Ovary (tissue), 9 donors: ENCODE data around the gene PMEPA1. TPM values are rescaled to one million over a fixed set of nuclear protein-coding genes. Genes with fewer than 3 reads are reported as not detected.

Experiments
- DNase-seq, 5 donors: peaks; one replicate each; pipeline ENCODE4 v3.0.0-alpha.2; 2019 to 2020
- H3K27ac ChIP-seq, 2 donors: fragments of 200-600 bp; one replicate each; pipeline versions ENCODE4 v1.5.1 to v1.8.0; 2019 to 2022
- H3K27me3 ChIP-seq: fragments of 200-600 bp; one replicate; pipeline ENCODE4 v1.8.0; 2022
- H3K36me3 ChIP-seq: fragments of 200-600 bp; sonication (generic); one replicate; pipeline ENCODE4 v1.5.1; 2019
- H3K4me1 ChIP-seq: one replicate; pipeline ENCODE4 v1.8.1; 2013; ENCODE audit warnings: mild to moderate bottlenecking, moderate library complexity; ENCODE audit not compliant: insufficient read depth
- H3K4me3 ChIP-seq: fragments of 200-600 bp; sonication (generic); one replicate; pipeline ENCODE4 v1.5.1; 2017
- H3K9me3 ChIP-seq, 2 donors: fragments of 200-600 bp in 1 of 2; sonication (generic) in 1 of 2; one replicate each; pipeline versions ENCODE4 v1.5.1 to v1.8.1; 2013 to 2019; ENCODE audit warnings: mild to moderate bottlenecking in 1 of 2, moderate library complexity in 1 of 2
- EP300 ChIP-seq: sonication (generic); formaldehyde crosslinking; IDR thresholded peaks from one replicate; pipeline ENCODE4 v1.6.1; 2017; ENCODE audit warnings: antibody characterized with exemption
- POLR2A ChIP-seq: fragments of 450-650 bp; IDR thresholded peaks from one replicate; pipeline ENCODE4 v1.6.1; 2017; ENCODE audit warnings: antibody characterized with exemption, mild to moderate bottlenecking, moderate library complexity
- WGBS, 3 donors: extraction: QIAGEN DNeasy Blood & Tissue Kit in 1 of 3; methylation state at CpG; one replicate each; pipeline versions ENCODE4 v1.1.5 to v1.1.7; 2013 to 2017; 5-methylcytosine and 5-hydroxymethylcytosine counted together
- intact Hi-C, 4 donors: fragments of 100-400 bp; cut with DNase I; formaldehyde crosslinking; loops; one replicate each; pipeline versions ENCODE4 v1.11.0 to v1.15.1; 2022 to 2023
- polyA plus RNA-seq, 2 donors: library from polyadenylated mRNA; stranded (reverse); fragments of 200-250 nt in 1 of 2; fragments of 350-450 nt in 1 of 2; fragmentation: Illumina TruSeq in 1 of 2; extraction: RNeasy Lipid Tissue Mini Kit (QIAGEN cat#74804) in 1 of 2; gene quantifications; one replicate each; pipeline ENCODE4 v1.2.3, GENCODE V29; 2013 to 2014
- total RNA-seq, 7 donors: library from RNA; depleted of rRNA in 2 of 7; stranded (reverse); fragments of >200 nt in 2 of 7; fragmentation: NEBNext Ultra II Directional in 3 of 7; extraction: Animal tissue kit (Norgen Biotek cat#: 25700) in 3 of 7; gene quantifications; one replicate each; pipeline versions ENCODE4 v1.1.0 to v1.2.4, GENCODE V29; 2016 to 2023
- TF ChIP-seq, protein P1 (sequence below), 3 donors: fragments of 450-650 bp in 2 of 3; fragments of 200-600 bp in 1 of 3; IDR thresholded peaks; one replicate each; pipeline versions ENCODE4 v1.5.1 to v1.8.0; 2016 to 2022; ENCODE audit warnings: antibody characterized with exemption in 3 of 3, mild to moderate bottlenecking in 1 of 3
- donor health status: DM: no; HTN: no; CAD: no; lungs with moderate emphysema.
- donor health status: DM: no; HTN: no; CAD: no.
- donor health status: Bipolar disorder and iron deficiency.
- donor health status: DM: yes; HTN: yes; CAD: no.
- donor health status: DM: no; HTN: no; CAD: no.
- donor health status: DM: yes; HTN: yes; CAD: no.

The PMEPA1 gene
- total and polyA plus RNA-seq, 9 donors, result 2.7 to 73.4 (median 17.6) TPM

DNA sequence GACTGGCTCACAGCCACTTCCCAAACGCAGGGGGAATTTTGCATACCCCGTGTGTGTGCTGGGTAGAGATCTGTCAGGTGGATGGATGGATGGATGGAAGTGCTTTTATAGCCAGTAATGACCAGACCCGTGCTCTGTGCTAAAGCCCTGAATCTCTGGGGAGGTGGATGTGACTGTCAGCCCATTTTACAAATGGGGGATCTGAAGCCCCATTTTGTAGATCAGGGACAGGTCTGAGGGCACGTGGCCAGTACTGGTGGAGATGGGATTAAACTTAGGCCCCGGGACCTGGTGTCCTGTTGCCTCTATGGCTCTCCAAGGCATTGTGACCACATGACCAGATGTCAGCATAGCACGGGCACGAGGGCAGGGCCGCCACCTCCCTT, 51.4 kb downstream of the PMEPA1 start:
- H3K4me3 ChIP-seq, result no peak overlapping the region
- H3K4me1 ChIP-seq, result peaks cover 17% of the 10 kb centered on the region
- no peak overlapping the region for H3K27ac ChIP-seq
- H3K36me3 ChIP-seq, result no peaks in the 10 kb centered on the region
- 72 to 79% (median 79%) methylated on average over 5 to 8 of the region's 8 CpGs for WGBS, 3 donors
- no peaks in the 10 kb centered on the region for H3K9me3 ChIP-seq
- TF ChIP-seq EP300 (no peak), POLR2A (no peak)
- TF ChIP-seq, protein P1, sequence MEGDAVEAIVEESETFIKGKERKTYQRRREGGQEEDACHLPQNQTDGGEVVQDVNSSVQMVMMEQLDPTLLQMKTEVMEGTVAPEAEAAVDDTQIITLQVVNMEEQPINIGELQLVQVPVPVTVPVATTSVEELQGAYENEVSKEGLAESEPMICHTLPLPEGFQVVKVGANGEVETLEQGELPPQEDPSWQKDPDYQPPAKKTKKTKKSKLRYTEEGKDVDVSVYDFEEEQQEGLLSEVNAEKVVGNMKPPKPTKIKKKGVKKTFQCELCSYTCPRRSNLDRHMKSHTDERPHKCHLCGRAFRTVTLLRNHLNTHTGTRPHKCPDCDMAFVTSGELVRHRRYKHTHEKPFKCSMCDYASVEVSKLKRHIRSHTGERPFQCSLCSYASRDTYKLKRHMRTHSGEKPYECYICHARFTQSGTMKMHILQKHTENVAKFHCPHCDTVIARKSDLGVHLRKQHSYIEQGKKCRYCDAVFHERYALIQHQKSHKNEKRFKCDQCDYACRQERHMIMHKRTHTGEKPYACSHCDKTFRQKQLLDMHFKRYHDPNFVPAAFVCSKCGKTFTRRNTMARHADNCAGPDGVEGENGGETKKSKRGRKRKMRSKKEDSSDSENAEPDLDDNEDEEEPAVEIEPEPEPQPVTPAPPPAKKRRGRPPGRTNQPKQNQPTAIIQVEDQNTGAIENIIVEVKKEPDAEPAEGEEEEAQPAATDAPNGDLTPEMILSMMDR (IDR thresholded peaks at IDR 0.05), result no peak
- H3K27me3 ChIP-seq, result no peaks in the 10 kb centered on the region
- peak in 1 of 5 donors; percentile 12 for DNase-seq
- intact Hi-C loops, result loop anchor here in 1 of 4 donors (10.0 kb wide), 1 partner anchor 426 kb away; no protein-coding TSS in a partner anchor

DNA sequence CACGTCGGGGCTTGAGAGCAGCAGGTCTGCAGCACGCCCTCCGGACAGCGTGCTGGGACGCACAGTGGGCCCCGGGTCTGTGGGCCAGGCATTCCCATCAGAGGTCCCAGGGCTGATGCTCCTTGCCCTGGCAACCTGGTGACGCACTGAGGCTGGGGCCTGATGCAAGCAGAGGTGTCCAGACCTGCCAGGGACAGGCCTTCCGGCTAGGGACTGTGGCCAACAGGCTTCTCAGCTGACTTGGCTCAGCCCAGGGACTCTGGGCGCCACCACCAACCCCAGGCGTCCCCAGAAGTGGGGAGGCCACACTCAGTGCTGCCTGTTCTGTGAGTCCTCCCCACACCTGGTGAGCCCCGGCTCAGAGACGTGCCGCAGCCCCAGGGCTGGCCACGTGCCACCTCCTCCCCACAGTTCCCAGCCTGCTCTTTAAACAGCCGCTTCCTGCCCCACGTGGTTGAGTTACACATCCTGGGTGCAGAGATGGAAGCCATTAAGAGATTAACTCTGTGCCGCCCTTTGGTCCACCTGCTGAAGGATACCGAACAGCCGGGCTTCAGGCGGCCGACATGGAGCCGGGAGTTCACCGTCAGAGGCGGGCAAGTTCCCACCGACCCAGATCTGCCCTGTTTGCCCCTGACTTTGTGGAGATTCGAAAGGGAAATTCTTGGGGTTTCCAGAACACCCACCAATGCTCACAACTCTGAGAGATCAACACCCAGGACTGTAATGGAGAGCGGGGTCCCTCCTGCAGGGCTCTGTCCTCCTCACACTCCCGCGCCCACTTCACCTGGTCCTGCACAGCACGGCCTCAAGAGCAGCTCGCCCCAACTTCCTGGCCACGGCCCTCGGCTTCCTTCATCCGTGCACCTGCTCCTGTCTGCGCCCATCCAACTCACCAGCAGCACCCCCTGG, 52.0 kb downstream of the PMEPA1 start:
- intact Hi-C loops, result loop anchor here in 1 of 4 donors (10.0 kb wide), 1 partner anchor 427 kb away; no protein-coding TSS in a partner anchor
- H3K27ac ChIP-seq, result no peak overlapping the region
- H3K4me3 ChIP-seq, result no peak overlapping the region
- H3K36me3 ChIP-seq, result no peaks in the 10 kb centered on the region
- peaks cover 17% of the 10 kb centered on the region for H3K4me1 ChIP-seq
- WGBS, 3 donors, result 79 to 82% (median 80%) methylated on average over 35 to 36 of the region's 36 CpGs
- TF ChIP-seq EP300 (no peak), POLR2A (no peak)
- TF ChIP-seq, protein P1 (IDR thresholded peaks at IDR 0.05), result no peak
- H3K27me3 ChIP-seq, result no peaks in the 10 kb centered on the region
- DNase-seq, result peak in 3 of 5 donors; percentile 13 to 49 (median 21)
- no peaks in the 10 kb centered on the region for H3K9me3 ChIP-seq

DNA sequence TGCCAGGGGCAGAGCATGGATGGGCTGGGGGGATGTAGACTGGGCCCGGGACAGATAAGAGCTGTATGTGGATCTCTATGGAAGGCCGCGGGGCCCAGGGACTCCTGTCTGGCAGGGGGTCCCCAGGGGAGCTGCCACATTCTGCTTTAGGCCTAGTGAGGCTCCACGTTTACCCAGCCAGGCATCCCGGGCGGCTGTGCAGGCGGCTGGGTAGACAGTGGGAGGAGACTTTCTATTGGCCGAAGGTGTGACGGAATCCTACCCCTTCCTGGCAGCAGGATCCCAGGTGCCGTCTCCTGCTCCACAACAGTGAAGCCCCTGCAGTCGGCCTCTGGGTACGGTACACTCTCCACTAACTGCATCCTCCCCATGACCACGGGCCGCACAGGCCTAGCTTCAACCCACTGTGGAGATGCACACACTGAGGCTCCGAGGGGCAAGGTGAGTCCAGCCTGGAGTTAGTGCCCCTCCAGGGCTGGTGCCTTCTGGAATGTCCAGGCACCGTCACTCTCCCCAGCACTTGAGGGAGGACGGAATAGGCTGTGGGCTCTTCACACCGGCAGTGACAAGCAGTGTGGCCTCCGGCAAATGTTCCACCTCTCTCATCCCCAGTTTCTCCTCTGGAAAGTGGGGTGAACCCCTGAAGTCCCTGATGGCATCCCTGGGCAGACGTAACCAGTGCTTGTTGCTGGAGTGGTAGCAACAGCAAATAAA, 52.8 kb downstream of the PMEPA1 start:
- peak in 3 of 5 donors; percentile 5 to 28 (median 20) for DNase-seq
- H3K4me1 ChIP-seq, result peaks cover 14% of the 10 kb centered on the region
- no peak overlapping the region for H3K4me3 ChIP-seq
- intact Hi-C loops, result loop anchor here in 1 of 4 donors (10.0 kb wide), 1 partner anchor 428 kb away; no protein-coding TSS in a partner anchor
- no peak for TF ChIP-seq POLR2A
- no peak for TF ChIP-seq EP300
- TF ChIP-seq, protein P1 (IDR thresholded peaks at IDR 0.05), result no peak
- WGBS, 3 donors, result 89 to 93% (median 93%) methylated on average over 20 of the region's 20 CpGs
- H3K27ac ChIP-seq, result no peak overlapping the region
- H3K27me3 ChIP-seq, result no peaks in the 10 kb centered on the region
- H3K36me3 ChIP-seq, result no peaks in the 10 kb centered on the region
- H3K9me3 ChIP-seq, result no peaks in the 10 kb centered on the region

DNA sequence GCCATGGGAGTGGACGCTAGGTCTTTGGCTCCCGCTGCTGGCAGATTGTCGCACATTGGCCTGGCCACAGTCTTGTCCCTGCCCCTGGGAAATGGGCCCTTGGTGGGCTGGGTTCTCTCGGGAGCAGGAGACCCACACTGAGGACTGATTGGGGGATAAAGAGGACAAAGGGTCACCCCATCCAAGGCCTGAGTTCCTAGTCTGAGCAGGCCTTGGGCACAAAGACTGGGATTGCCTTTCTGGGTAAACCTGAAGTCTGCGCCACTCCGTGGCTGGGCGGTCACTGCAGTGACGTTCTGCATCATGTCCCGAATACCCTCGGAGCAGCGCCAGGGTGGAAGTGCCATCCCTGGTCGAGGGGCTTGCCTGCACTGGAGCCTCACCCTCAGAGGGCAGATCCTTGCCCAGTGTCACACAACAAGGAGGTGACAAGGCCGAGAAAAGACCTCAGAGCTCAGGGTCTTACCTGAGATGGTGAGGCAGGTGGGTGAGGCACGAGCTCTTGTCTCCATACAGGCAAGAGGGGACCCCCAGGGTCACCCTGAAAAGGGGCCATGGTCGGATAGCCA, 53.5 kb downstream of the PMEPA1 start:
- WGBS, 3 donors, result 88 to 90% (median 90%) methylated on average over 15 of the region's 15 CpGs
- H3K27me3 ChIP-seq, result no peaks in the 10 kb centered on the region
- H3K4me1 ChIP-seq, result peaks cover 9% of the 10 kb centered on the region
- peak in 3 of 5 donors; percentile 6 to 37 (median 15) for DNase-seq
- intact Hi-C loops, result loop anchor here in 1 of 4 donors (10.0 kb wide), 1 partner anchor 428 kb away; no protein-coding TSS in a partner anchor
- no peaks in the 10 kb centered on the region for H3K9me3 ChIP-seq
- TF ChIP-seq POLR2A (no peak), EP300 (no peak)
- no peaks in the 10 kb centered on the region for H3K36me3 ChIP-seq
- H3K27ac ChIP-seq, result no peak overlapping the region
- H3K4me3 ChIP-seq, result no peak overlapping the region
